Right lobe of liver (tissue), 6 donors: Measurements from ENCODE around the gene UBN2. TPM values are rescaled to one million over a fixed set of nuclear protein-coding genes. Genes with fewer than 3 reads are reported as not detected.

ENCODE experiments used
- ATAC-seq, 4 donors: fragments of 200-7000 bp; cut with Tn5 transposase; one replicate each; pipeline ENCODE4 v1.9.1; 2020; ENCODE audit warnings: mild to moderate bottlenecking in 4 of 4, moderate library complexity in 4 of 4
- DNase-seq, 3 donors: peaks; one replicate each; pipeline ENCODE4 v3.0.0-alpha.2; 2020
- H3K27ac ChIP-seq, 3 donors: fragments of 200-600 bp; one replicate each; pipeline ENCODE4 v1.8.0; 2022
- H3K27me3 ChIP-seq, 2 donors: fragments of 200-600 bp; one replicate each; pipeline ENCODE4 v1.8.0; 2022
- H3K36me3 ChIP-seq, 4 donors: fragments of 200-600 bp; sonication (generic) in 1 of 4; one replicate each; pipeline versions ENCODE4 v1.5.1 to v1.8.0; 2017 to 2022; ENCODE audit warnings: control low read depth in 1 of 4
- H3K4me1 ChIP-seq, 4 donors: fragments of 200-600 bp; sonication (generic) in 1 of 4; one replicate each; pipeline versions ENCODE4 v1.5.1 to v1.8.0; 2017 to 2022; ENCODE audit warnings: control low read depth in 1 of 4
- H3K4me3 ChIP-seq, 3 donors: fragments of 200-600 bp; one replicate each; pipeline ENCODE4 v1.8.0; 2022
- H3K9me3 ChIP-seq, 4 donors: fragments of 200-600 bp; sonication (generic) in 1 of 4; one replicate each; pipeline versions ENCODE4 v1.5.1 to v1.8.0; 2017 to 2022; ENCODE audit warnings: control low read depth in 1 of 4
- POLR2A ChIP-seq: fragments of 450-650 bp; IDR thresholded peaks from one replicate; pipeline ENCODE4 v1.6.1; 2017; ENCODE audit warnings: antibody characterized with exemption, mild to moderate bottlenecking
- WGBS: methylation state at CpG from one replicate; pipeline ENCODE4 v1.1.6; 2018; ENCODE audit warnings: low coverage, low lambda C conversion rate; ENCODE audit not compliant: insufficient coverage; ENCODE audit errors: missing lambda C conversion rate; 5-methylcytosine and 5-hydroxymethylcytosine counted together
- intact Hi-C, 2 donors: fragments of 100-400 bp; cut with DNase I; formaldehyde crosslinking; loops; one replicate each; pipeline versions ENCODE4 v1.11.2 to v1.14.1; 2022
- total RNA-seq, 6 experiments: library from RNA; depleted of rRNA in 2 of 6; stranded (reverse); fragments of >200 nt in 2 of 6; fragmentation: NEBNext Ultra II Directional in 3 of 6; extraction: Animal tissue kit (Norgen Biotek cat#: 25700) in 3 of 6; gene quantifications; one replicate each; pipeline versions ENCODE4 v1.1.0 to v1.2.4, GENCODE V29; 2016 to 2023
- TF ChIP-seq, protein P1 (sequence below), 4 donors: fragments of 200-600 bp in 3 of 4; fragments of 450-650 bp in 1 of 4; IDR thresholded peaks; one replicate each; pipeline versions ENCODE4 v1.5.1 to v1.8.0; 2016 to 2022; ENCODE audit warnings: antibody characterized with exemption in 4 of 4, mild to moderate bottlenecking in 2 of 4
- donor health status: DM: no; HTN: yes; CAD: no.
- donor health status: DM: no; HTN: no; CAD: no.
- donor health status: DM: no; HTN: no; CAD: no.
- donor health status: DM: no; HTN: yes; CAD: no.
- donor health status: DM: no; HTN: yes; CAD: no.

The UBN2 gene
- total RNA-seq, 6 experiments from 2014 or later = 4.5 to 12.0 (median 8.1) TPM

DNA sequence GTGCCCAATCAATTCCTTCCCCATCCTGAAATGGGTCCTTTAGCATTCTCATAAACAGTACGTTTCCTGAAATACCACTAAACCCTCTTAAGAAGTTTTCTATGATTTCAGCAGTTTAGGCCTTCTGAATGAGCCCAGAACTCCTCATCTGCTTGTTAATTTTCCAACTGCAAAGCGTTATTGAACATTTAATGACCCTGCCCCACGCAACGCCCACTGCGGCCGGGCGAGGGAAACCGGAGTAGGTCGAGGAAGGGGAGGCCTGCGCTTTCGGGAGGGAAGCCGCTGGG lies 608 bp upstream of the UBN2 start:
- intact Hi-C loops = no loop called here
- no peak for DNase-seq
- Histone ChIP-seq H3K27me3 (no peaks in the 10 kb centered on the region), H3K27ac (peak overlapping the region; percentile 16 to 84 (median 35)), H3K4me1 (peaks cover 0 to 25% (median 2%) of the 10 kb centered on the region in 4 donors), H3K9me3 (no peaks in the 10 kb centered on the region), H3K36me3 (no peaks in the 10 kb centered on the region), H3K4me3 (peak overlapping the region; percentile 75 to 93 (median 89))
- no peak for TF ChIP-seq POLR2A
- TF ChIP-seq, protein P1, sequence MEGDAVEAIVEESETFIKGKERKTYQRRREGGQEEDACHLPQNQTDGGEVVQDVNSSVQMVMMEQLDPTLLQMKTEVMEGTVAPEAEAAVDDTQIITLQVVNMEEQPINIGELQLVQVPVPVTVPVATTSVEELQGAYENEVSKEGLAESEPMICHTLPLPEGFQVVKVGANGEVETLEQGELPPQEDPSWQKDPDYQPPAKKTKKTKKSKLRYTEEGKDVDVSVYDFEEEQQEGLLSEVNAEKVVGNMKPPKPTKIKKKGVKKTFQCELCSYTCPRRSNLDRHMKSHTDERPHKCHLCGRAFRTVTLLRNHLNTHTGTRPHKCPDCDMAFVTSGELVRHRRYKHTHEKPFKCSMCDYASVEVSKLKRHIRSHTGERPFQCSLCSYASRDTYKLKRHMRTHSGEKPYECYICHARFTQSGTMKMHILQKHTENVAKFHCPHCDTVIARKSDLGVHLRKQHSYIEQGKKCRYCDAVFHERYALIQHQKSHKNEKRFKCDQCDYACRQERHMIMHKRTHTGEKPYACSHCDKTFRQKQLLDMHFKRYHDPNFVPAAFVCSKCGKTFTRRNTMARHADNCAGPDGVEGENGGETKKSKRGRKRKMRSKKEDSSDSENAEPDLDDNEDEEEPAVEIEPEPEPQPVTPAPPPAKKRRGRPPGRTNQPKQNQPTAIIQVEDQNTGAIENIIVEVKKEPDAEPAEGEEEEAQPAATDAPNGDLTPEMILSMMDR (IDR thresholded peaks at IDR 0.05) = no peak
- no peak for ATAC-seq
- under 1% methylated on average over 12 of the region's 12 CpGs for WGBS

DNA sequence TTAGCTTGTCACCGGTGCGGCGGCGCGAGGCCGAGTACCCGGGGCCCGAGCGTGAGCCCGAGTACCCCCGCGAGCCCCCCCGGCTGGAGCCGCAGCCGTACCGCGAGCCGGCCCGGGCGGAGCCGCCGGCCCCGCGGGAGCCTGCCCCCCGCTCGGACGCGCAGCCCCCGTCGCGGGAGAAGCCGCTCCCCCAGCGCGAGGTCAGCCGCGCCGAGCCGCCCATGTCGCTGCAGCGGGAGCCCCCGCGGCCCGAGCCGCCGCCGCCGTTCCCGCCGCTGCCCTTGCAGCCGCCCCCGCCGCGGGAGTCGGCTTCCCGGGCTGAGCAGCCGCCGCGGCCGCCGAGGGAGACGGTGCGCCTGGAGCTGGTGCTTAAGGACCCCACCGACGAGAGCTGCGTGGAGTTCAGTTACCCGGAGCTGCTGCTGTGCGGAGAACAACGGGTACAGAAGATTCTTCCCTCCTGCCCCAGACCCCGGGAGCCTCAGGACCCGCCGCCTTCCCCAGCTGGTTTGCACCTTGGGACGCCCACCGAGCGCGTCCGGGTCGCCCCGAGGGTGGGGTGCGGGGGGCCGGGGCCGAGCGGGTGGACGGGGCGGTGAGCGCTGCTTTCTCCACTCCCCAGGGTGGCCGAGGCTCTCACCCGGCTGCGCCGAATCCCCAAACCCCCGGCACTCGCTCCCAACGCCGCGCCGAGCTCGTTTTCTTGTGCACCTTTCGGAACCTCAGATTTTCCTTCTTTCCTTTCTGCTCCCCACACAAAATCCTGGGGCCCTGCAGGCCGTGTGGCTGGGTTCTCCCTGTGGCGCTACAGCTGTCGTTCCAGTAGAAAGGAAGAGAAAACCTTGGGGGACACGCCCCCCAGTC lies 708 bp downstream of the UBN2 start:
- DNase-seq = peak; percentile 42 to 66 (median 51)
- ATAC-seq = peak; percentile 1 to 55 (median 2)
- Histone ChIP-seq H3K36me3 (no peaks in the 10 kb centered on the region), H3K27ac (peak overlapping the region; percentile 80 to 84 (median 83)), H3K9me3 (no peaks in the 10 kb centered on the region), H3K4me1 (peaks cover 0 to 25% (median 2%) of the 10 kb centered on the region in 4 donors), H3K4me3 (peak overlapping the region; percentile 75 to 93 (median 89)), H3K27me3 (no peaks in the 10 kb centered on the region)
- intact Hi-C loops = no loop called here
- WGBS = 0% methylated on average over 17 of the region's 101 CpGs
- no peak for TF ChIP-seq POLR2A
- TF ChIP-seq, protein P1 (IDR thresholded peaks at IDR 0.05) = no peak

DNA sequence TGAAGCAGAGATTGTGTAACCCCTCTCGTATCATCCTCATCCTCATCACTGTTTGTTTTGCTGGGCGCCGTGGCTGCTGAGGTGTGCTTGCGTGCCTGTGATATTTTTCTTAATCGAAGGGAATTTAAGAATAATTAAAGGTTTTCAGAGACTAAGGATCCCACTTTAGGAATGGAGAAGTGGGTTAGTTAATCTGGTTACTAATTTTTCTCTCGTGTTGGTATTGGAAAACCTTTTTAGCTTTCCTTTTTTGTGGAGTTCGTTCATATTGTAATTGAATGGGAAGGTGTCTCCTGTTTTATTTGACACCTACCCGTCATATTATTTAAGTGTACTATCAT lies 1.3 kb downstream of the UBN2 start:
- WGBS = under 1% methylated on average over 8 of the region's 8 CpGs
- ATAC-seq = peak; percentile 15 to 32 (median 20)

DNA sequence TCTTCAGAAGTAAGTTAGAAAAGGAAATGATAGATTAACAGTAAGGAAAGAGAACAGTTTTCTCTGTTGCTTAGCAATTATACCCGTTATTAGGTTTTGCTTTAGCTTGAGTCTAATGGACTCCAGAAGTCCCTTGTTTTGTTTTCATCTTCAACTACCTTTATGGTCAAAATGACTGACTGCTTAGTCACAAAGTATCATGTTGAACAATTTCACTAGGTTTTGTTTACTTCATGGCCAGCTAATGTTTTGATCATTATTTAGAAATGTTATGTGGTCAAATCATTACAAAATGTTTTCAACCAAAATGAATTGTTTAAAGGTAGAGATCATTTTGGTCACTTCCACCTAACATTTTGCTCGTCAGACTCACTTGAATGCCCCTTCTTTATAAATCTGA lies 1.9 kb downstream of the UBN2 start:
- H3K4me1 ChIP-seq = peaks cover 0 to 25% (median 2%) of the 10 kb centered on the region in 4 donors
- intact Hi-C loops = no loop called here
- 40% methylated on average over 2 of the region's 2 CpGs for WGBS
- H3K9me3 ChIP-seq = no peaks in the 10 kb centered on the region
- no peak for DNase-seq
- H3K27ac ChIP-seq = no peak overlapping the region
- no peak for ATAC-seq
- TF ChIP-seq POLR2A = no peak
- TF ChIP-seq, protein P1 (IDR thresholded peaks at IDR 0.05) = no peak
- no peaks in the 10 kb centered on the region for H3K27me3 ChIP-seq
- peak overlapping the region in 1 of 3 donors; percentile 93 for H3K4me3 ChIP-seq
- peaks cover 0 to 5% (median 0%) of the 10 kb centered on the region in 4 donors for H3K36me3 ChIP-seq

More for the DNA sequence above, 1.3 kb downstream of the UBN2 start:
- no peaks in the 10 kb centered on the region for H3K27me3 ChIP-seq
- no peaks in the 10 kb centered on the region for H3K9me3 ChIP-seq
- H3K36me3 ChIP-seq = no peaks in the 10 kb centered on the region
- DNase-seq = no peak
- intact Hi-C loops = no loop called here
- H3K4me1 ChIP-seq = peaks cover 0 to 25% (median 2%) of the 10 kb centered on the region in 4 donors
- TF ChIP-seq POLR2A = no peak
- TF ChIP-seq, protein P1 (IDR thresholded peaks at IDR 0.05) = no peak
- peak overlapping the region; percentile 75 to 93 (median 89) for H3K4me3 ChIP-seq
- peak overlapping the region in 1 of 3 donors; percentile 84 for H3K27ac ChIP-seq
